ENCODE results near the gene NFE2L2. TPM values are rescaled to one million over a fixed set of nuclear protein-coding genes. Genes with fewer than 3 reads are reported as not detected.

Gene NFE2L2
- total and polyA plus RNA-seq, 9 of the 15 experiments (the other 6 are each of a cell fraction or from before 2014, with no cell fraction given): 29.3 to 120 (median 59.3) TPM

GRCh38 chr2:177193240-177193639 is 71.3 kb downstream of the NFE2L2 start:
- no peak overlapping the region for H3K4me2 ChIP-seq (ENCODE audit: insufficient read depth, low read length)
- H3K27ac ChIP-seq (ENCODE audit: extremely low read depth, low read depth, low read length): no peak overlapping the region
- no peak overlapping the region for H3K4me3 ChIP-seq
- peaks cover 0 to 4% of the 10 kb centered on the region in 2 experiments; a peak in 2 of 5 replicates for H3K4me1 ChIP-seq (replicated peaks in 1 of 2; ENCODE audit: control insufficient read depth in 2 of 2, insufficient read depth in 2 of 2, low read length in 2 of 2)
- H3K79me2 ChIP-seq (ENCODE audit: control insufficient read depth, insufficient read depth, low read length): no peaks in the 10 kb centered on the region
- DNase-seq (ENCODE audit: extremely low read depth in 1 of 4, low spot score in 3 of 4): no peak
- WGBS (ENCODE audit: insufficient coverage, low coverage, missing lambda C conversion rate): 9% methylated on average over 4 of the region's 4 CpGs
- CTCF ChIA-PET (ENCODE audit: low intra/inter-chr PET ratio): no interaction called here
- H3K36me3 ChIP-seq (ENCODE audit: control insufficient read depth, insufficient read depth, low read length): no peaks in the 10 kb centered on the region
- H3K27me3 ChIP-seq (ENCODE audit: control insufficient read depth in 2 of 2, insufficient read depth in 2 of 2, low read length in 2 of 2): no peaks in the 10 kb centered on the region
- TF ChIP-seq ZNF584 (CRISPR knock-in tag; IDR thresholded peaks at IDR 0.05; ENCODE audit: low read depth) (no peak), FOXJ2 (tag; IDR thresholded peaks at IDR 0.05) (no peak), FOXJ3 (CRISPR knock-in tag; IDR thresholded peaks at IDR 0.05) (no peak), ZBTB5 (IDR thresholded peaks at IDR 0.05) (no peak), XRCC3 (IDR thresholded peaks at IDR 0.05) (no peak), MECOM (CRISPR knock-in tag; IDR thresholded peaks at IDR 0.05) (no peak), MBD2 (IDR thresholded peaks at IDR 0.05; ENCODE audit: borderline replicate concordance, low read depth) (no peak), ZNF347 (CRISPR knock-in tag; IDR thresholded peaks at IDR 0.05; ENCODE audit: low read depth) (no peak), ZNF232 (CRISPR knock-in tag; IDR thresholded peaks at IDR 0.05) (no peak), SMAD4 (CRISPR knock-in tag; conservative IDR thresholded peaks at IDR 0.05) (no peak), LCOR (CRISPR knock-in tag; IDR thresholded peaks at IDR 0.05) (no peak), STAT5A (IDR thresholded peaks at IDR 0.05; ENCODE audit: borderline replicate concordance, low read length) (no peak), ID3 (CRISPR knock-in tag; IDR thresholded peaks at IDR 0.05) (no peak), ID3 (tag; IDR thresholded peaks at IDR 0.05) (no peak), ZNF586 (CRISPR knock-in tag; conservative IDR thresholded peaks at IDR 0.05) (no peak), ZNF551 (CRISPR knock-in tag; IDR thresholded peaks at IDR 0.05) (no peak), POLR2AphosphoS2 (IDR thresholded peaks at IDR 0.05; ENCODE audit: low read length) (no peak), HNRNPUL1 (IDR thresholded peaks at IDR 0.05; ENCODE audit: low read length) (no peak), ZNF140 (CRISPR knock-in tag; IDR thresholded peaks at IDR 0.05) (no peak), ZNF41 (CRISPR knock-in tag; conservative IDR thresholded peaks at IDR 0.05) (no peak)
- no peak overlapping the region; the same call in 1 of the 2 replicates for H2AFZ ChIP-seq (ENCODE audit: low read depth, low read length)
- in situ Hi-C loops (cut with MboI): no loop called here
- ATAC-seq: no peak
- no peaks in the 10 kb centered on the region for H4K20me1 ChIP-seq (replicated peaks; ENCODE audit: control insufficient read depth, insufficient read depth, low read length)
- FAIRE-seq: no peak
- intact Hi-C loops (cut with micrococcal nuclease): no loop called here
- no peak overlapping the region for H3K9ac ChIP-seq (ENCODE audit: insufficient read depth in 1 of 2, low read depth in 2 of 2, low read length in 2 of 2)
- POLR2A ChIA-PET: no interaction called here
- H3K9me1 ChIP-seq (ENCODE audit: control insufficient read depth, insufficient read depth, low read length): no peaks in the 10 kb centered on the region
- no TSS peak for BruUV-seq (replicated peaks)
- no peaks in the 10 kb centered on the region for H3K9me3 ChIP-seq (replicated peaks; ENCODE audit: control insufficient read depth, insufficient read depth, low read depth, low read length)

Measured in K562 (cell line).